ENCODE results near the gene MUC2.

Gene MUC2

GRCh38 chr11:1050581-1051355 is 23.9 kb upstream of the MUC2 start:
- peak; percentile 95 for TF ChIP-seq CTCF (IDR thresholded peaks at IDR 0.05)

GRCh38 chr11:1051356-1052132 is 23.1 kb upstream of the MUC2 start:
- TF ChIP-seq CTCF (IDR thresholded peaks at IDR 0.05): no peak

- TF ChIP-seq CTCF (IDR thresholded peaks at IDR 0.05): no peak
Observed at GRCh38 chr11:1052133-1053011, 22.3 kb upstream of the MUC2 start.

GRCh38 chr11:1053121-1053901 is 21.4 kb upstream of the MUC2 start:
- TF ChIP-seq CTCF (IDR thresholded peaks at IDR 0.05): no peak

- no peak for TF ChIP-seq CTCF (IDR thresholded peaks at IDR 0.05)
Observed at GRCh38 chr11:1054143-1055108, 20.2 kb upstream of the MUC2 start.

- no peak for TF ChIP-seq CTCF (IDR thresholded peaks at IDR 0.05)
Observed at GRCh38 chr11:1055109-1055703, 19.5 kb upstream of the MUC2 start.

Data from LNCAP (cell line).